Retina (tissue), 1 donor: ENCODE data around the gene USP49.

ENCODE experiments used
- DNase-seq: peaks from one replicate; pipeline ENCODE4 v3.0.0-alpha.2; 2016

The USP49 gene

GRCh38 chr6:41927253-41927652 lies 32.1 kb upstream of the USP49 start:
- no peak for DNase-seq

GRCh38 chr6:41922154-41922553 lies 27.0 kb upstream of the USP49 start:
- DNase-seq: no peak

GRCh38 chr6:41921712-41921998 lies 26.5 kb upstream of the USP49 start:
- DNase-seq: no peak

GRCh38 chr6:41920921-41921711 lies 25.9 kb upstream of the USP49 start, which contains the start of the genes BYSL and MED20:
TSS of gene BYSL (plus strand) at chr6:41921499. CDS start at chr6:41921563, 64 bp downstream.
TSS of gene MED20 (minus strand) at chr6:41921139. CDS start at chr6:41921018, 121 bp downstream.
- peak; percentile 100 for DNase-seq

- DNase-seq: no peak
Measured at GRCh38 chr6:41917528-41917927, 22.4 kb upstream of the USP49 start.

- DNase-seq: no peak
Measured at GRCh38 chr6:41914869-41915530, 19.8 kb upstream of the USP49 start.

GRCh38 chr6:41914343-41914742 lies 19.2 kb upstream of the USP49 start:
- no peak for DNase-seq

- DNase-seq: no peak
Measured at GRCh38 chr6:41909727-41910126, 14.6 kb upstream of the USP49 start.

GRCh38 chr6:41901882-41902519 lies 6.8 kb upstream of the USP49 start:
- no peak for DNase-seq

GRCh38 chr6:41900861-41901260 lies 5.7 kb upstream of the USP49 start:
- no peak for DNase-seq

- DNase-seq: no peak
Measured at GRCh38 chr6:41896281-41896680, 1.1 kb upstream of the USP49 start.

GRCh38 chr6:41894366-41895299 lies 542 bp downstream of the USP49 start:
- DNase-seq: peak; percentile 72

- DNase-seq: peak; percentile 15
Measured at GRCh38 chr6:41892921-41893564, 2.1 kb downstream of the USP49 start.

GRCh38 chr6:41887331-41887751 lies 7.8 kb downstream of the USP49 start:
- no peak for DNase-seq

GRCh38 chr6:41885930-41886329 lies 9.2 kb downstream of the USP49 start:
- no peak for DNase-seq

GRCh38 chr6:41884957-41885356 lies 10.2 kb downstream of the USP49 start:
- no peak for DNase-seq

- no peak for DNase-seq
Measured at GRCh38 chr6:41881506-41881905, 13.7 kb downstream of the USP49 start.

GRCh38 chr6:41878961-41879405 lies 16.2 kb downstream of the USP49 start:
- DNase-seq: no peak

GRCh38 chr6:41878246-41878645 lies 16.9 kb downstream of the USP49 start:
- no peak for DNase-seq

- no peak for DNase-seq
Measured at GRCh38 chr6:41877051-41877680, 18.0 kb downstream of the USP49 start.

GRCh38 chr6:41874741-41875140 lies 20.4 kb downstream of the USP49 start:
- DNase-seq: no peak

- no peak for DNase-seq
Measured at GRCh38 chr6:41872147-41872546, 23.0 kb downstream of the USP49 start.
